Neural progenitor cell (in vitro differentiated cells): Measurements from ENCODE around the gene HYI. TPM values are rescaled to one million over a fixed set of nuclear protein-coding genes. Genes with fewer than 3 reads are reported as not detected.

ENCODE experiments used
- DNase-seq: peaks from one replicate; pipeline ENCODE4 v3.0.0-alpha.2; 2016; ENCODE audit warnings: low spot score
- H2AFZ ChIP-seq: fragments of 200-600 bp; sonication (generic); replicated peaks from 2 replicates; pipeline ENCODE4 v1.6.1; 2016; ENCODE audit warnings: antibody characterized with exemption
- H3F3A ChIP-seq: fragments of 200-600 bp; sonication (generic); 2 replicates; pipeline ENCODE4 v1.6.1; 2016; ENCODE audit warnings: antibody characterized with exemption, low read depth
- H3K27ac ChIP-seq: fragments of 200-600 bp; sonication (generic); 2 replicates; pipeline ENCODE4 v1.5.1; 2016; ENCODE audit warnings: mild to moderate bottlenecking
- H3K27me3 ChIP-seq: fragments of 200-600 bp; sonication (generic); 2 replicates; pipeline ENCODE4 v1.6.1; 2016; ENCODE audit warnings: mild to moderate bottlenecking, moderate library complexity
- H3K36me3 ChIP-seq: fragments of 200-600 bp; sonication (generic); 2 replicates; pipeline ENCODE4 v1.5.1; 2016
- H3K4me1 ChIP-seq: fragments of 200-600 bp; sonication (generic); 2 replicates; pipeline ENCODE4 v1.6.1; 2016; ENCODE audit warnings: mixed run types
- H3K4me2 ChIP-seq: fragments of 200-600 bp; sonication (generic); 2 replicates; pipeline ENCODE4 v1.6.1; 2016
- H3K4me3 ChIP-seq: fragments of 200-600 bp; sonication (generic); 2 replicates; pipeline ENCODE4 v1.5.1; 2016
- H3K79me2 ChIP-seq: fragments of 200-600 bp; sonication (generic); 2 replicates; pipeline ENCODE4 v1.6.1; 2016; ENCODE audit warnings: low read depth
- H3K9ac ChIP-seq: fragments of 200-600 bp; sonication (generic); 2 replicates; pipeline ENCODE4 v1.6.1; 2016
- H3K9me3 ChIP-seq: fragments of 200-600 bp; sonication (generic); 2 replicates; pipeline ENCODE4 v1.5.1; 2016; ENCODE audit warnings: low read depth
- H4K20me1 ChIP-seq: fragments of 200-600 bp; sonication (generic); 2 replicates; pipeline ENCODE4 v1.6.1; 2016; ENCODE audit warnings: low read depth
- H3K27ac Mint-ChIP-seq: 3 replicates; pipeline ENCODE4 v1.8.0; 2021; ENCODE audit warnings: mixed read lengths
- H3K27me3 Mint-ChIP-seq: 2 replicates; pipeline ENCODE4 v1.8.0; 2022; ENCODE audit warnings: low read depth, mild to moderate bottlenecking, inconsistent platforms, moderate library complexity, mixed read lengths; ENCODE audit not compliant: insufficient read depth
- H3K36me3 Mint-ChIP-seq: 3 replicates; pipeline ENCODE4 v1.8.0; 2021; ENCODE audit warnings: mixed read lengths
- H3K4me1 Mint-ChIP-seq: 3 replicates; pipeline ENCODE4 v1.8.0; 2021; ENCODE audit warnings: mixed read lengths
- H3K4me3 Mint-ChIP-seq: 3 replicates; pipeline ENCODE4 v1.8.0; 2021; ENCODE audit warnings: mild to moderate bottlenecking, moderate library complexity, mixed read lengths
- H3K9me3 Mint-ChIP-seq: 3 replicates; pipeline ENCODE4 v1.8.0; 2020; ENCODE audit warnings: mixed read lengths
- EZH2 ChIP-seq: fragments of 200-600 bp; sonication (generic); IDR thresholded peaks from 2 replicates; pipeline ENCODE4 v1.6.1; 2017; ENCODE audit warnings: antibody characterized with exemption, mild to moderate bottlenecking, moderate library complexity
- EZH2phosphoT487 ChIP-seq: fragments of 200-600 bp; sonication (generic); IDR thresholded peaks from 2 replicates; pipeline ENCODE4 v1.6.1; 2017; ENCODE audit warnings: antibody characterized with exemption
- total RNA-seq: library from RNA; depleted of rRNA; stranded (reverse); fragments of >200 nt; gene quantifications from 2 replicates; pipeline ENCODE4 v1.2.3, GENCODE V29; 2015; ENCODE audit warnings: low replicate concordance
- TF ChIP-seq, protein P1 (sequence below): fragments of 200-600 bp; sonication (generic); IDR thresholded peaks from 2 replicates; pipeline ENCODE4 v1.5.1; 2017; ENCODE audit warnings: antibody characterized with exemption, mild to moderate bottlenecking

HYI gene
- total RNA-seq, 1 donor from 2014 or later, result 10.3 TPM

GRCh38 chr1:43446388-43446740 lies 7.4 kb downstream of the HYI start:
- no peak overlapping the region for H3K27ac Mint-ChIP-seq
- no peaks in the 10 kb centered on the region for H3K36me3 ChIP-seq
- H3K36me3 Mint-ChIP-seq, result peaks cover 52% of the 10 kb centered on the region

DNA sequence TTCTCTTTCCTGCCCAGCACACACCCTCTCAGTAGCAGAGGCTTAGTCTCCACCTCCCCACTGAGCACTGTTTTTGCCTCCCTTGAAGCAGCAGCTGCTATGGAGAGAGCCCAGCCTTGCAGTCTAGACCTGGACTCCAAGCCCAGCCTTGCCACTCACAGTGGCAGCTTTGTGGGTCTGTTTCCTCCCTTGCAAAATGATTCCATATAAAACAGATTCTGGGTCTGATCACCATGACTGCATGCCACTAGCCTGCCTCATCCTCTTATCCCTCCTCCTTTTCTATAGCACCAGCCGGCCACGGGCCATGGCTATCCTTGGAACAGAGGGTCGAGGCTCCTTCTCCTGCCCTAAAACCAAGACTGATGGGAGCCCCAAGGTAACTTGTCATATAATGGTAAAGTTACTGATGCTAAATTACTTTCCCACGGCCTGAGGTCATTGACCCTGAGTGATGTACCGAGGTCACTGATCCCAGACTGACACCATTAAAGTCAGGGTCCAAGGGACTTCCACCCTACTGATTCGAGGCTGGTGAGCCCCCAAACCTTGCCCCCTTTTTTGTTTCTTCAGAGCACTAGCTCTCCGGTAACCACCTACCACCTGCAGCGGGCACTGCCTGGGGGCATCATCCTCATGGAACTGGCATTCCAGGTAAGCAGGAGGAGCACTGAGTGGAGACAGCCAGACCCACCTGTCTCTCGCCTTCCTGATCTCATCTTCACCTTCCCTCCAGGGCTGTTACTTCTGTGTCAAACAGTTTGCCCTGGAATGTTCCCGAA lies 7.9 kb downstream of the HYI start:
- DNase-seq, result no peak
- no peaks in the 10 kb centered on the region for H3F3A ChIP-seq
- peaks cover 18% of the 10 kb centered on the region for H3K4me1 Mint-ChIP-seq
- peaks cover 5% of the 10 kb centered on the region for H3K4me1 ChIP-seq
- no peak for TF ChIP-seq EZH2phosphoT487
- TF ChIP-seq, protein P1, sequence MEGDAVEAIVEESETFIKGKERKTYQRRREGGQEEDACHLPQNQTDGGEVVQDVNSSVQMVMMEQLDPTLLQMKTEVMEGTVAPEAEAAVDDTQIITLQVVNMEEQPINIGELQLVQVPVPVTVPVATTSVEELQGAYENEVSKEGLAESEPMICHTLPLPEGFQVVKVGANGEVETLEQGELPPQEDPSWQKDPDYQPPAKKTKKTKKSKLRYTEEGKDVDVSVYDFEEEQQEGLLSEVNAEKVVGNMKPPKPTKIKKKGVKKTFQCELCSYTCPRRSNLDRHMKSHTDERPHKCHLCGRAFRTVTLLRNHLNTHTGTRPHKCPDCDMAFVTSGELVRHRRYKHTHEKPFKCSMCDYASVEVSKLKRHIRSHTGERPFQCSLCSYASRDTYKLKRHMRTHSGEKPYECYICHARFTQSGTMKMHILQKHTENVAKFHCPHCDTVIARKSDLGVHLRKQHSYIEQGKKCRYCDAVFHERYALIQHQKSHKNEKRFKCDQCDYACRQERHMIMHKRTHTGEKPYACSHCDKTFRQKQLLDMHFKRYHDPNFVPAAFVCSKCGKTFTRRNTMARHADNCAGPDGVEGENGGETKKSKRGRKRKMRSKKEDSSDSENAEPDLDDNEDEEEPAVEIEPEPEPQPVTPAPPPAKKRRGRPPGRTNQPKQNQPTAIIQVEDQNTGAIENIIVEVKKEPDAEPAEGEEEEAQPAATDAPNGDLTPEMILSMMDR, result no peak
- TF ChIP-seq EZH2, result no peak
- H3K4me3 Mint-ChIP-seq, result no peak overlapping the region
- peaks cover 3% of the 10 kb centered on the region for H4K20me1 ChIP-seq
- H3K36me3 ChIP-seq, result no peaks in the 10 kb centered on the region
- H3K36me3 Mint-ChIP-seq, result peaks cover 54% of the 10 kb centered on the region
- H3K9ac ChIP-seq, result no peak overlapping the region
- H3K27me3 Mint-ChIP-seq, result peaks cover 4% of the 10 kb centered on the region
- no peak overlapping the region for H3K27ac ChIP-seq
- H3K4me2 ChIP-seq, result no peak overlapping the region
- H3K9me3 ChIP-seq, result no peaks in the 10 kb centered on the region
- H3K27me3 ChIP-seq, result no peaks in the 10 kb centered on the region
- no peak overlapping the region for H3K4me3 ChIP-seq
- H3K27ac Mint-ChIP-seq, result no peak overlapping the region
- no peaks in the 10 kb centered on the region for H3K9me3 Mint-ChIP-seq
- no peak overlapping the region for H2AFZ ChIP-seq
- H3K79me2 ChIP-seq, result no peaks in the 10 kb centered on the region

More at GRCh38 chr1:43446388-43446740, 7.4 kb downstream of the HYI start:
- H4K20me1 ChIP-seq, result peaks cover 3% of the 10 kb centered on the region
- H3F3A ChIP-seq, result no peaks in the 10 kb centered on the region
- H3K9me3 Mint-ChIP-seq, result no peaks in the 10 kb centered on the region
- DNase-seq, result no peak
- TF ChIP-seq, protein P1, result no peak
- TF ChIP-seq EZH2phosphoT487 (no peak), EZH2 (no peak)
- no peaks in the 10 kb centered on the region for H3K9me3 ChIP-seq
- H3K79me2 ChIP-seq, result no peaks in the 10 kb centered on the region
- no peak overlapping the region for H3K9ac ChIP-seq
- H3K4me3 Mint-ChIP-seq, result no peak overlapping the region
- no peak overlapping the region for H3K27ac ChIP-seq
- no peaks in the 10 kb centered on the region for H3K27me3 ChIP-seq
- H3K4me2 ChIP-seq, result no peak overlapping the region
- no peak overlapping the region for H2AFZ ChIP-seq
- H3K4me1 Mint-ChIP-seq, result peaks cover 18% of the 10 kb centered on the region
- H3K27me3 Mint-ChIP-seq, result peaks cover 7% of the 10 kb centered on the region
- peaks cover 5% of the 10 kb centered on the region for H3K4me1 ChIP-seq
- no peak overlapping the region for H3K4me3 ChIP-seq

DNA sequence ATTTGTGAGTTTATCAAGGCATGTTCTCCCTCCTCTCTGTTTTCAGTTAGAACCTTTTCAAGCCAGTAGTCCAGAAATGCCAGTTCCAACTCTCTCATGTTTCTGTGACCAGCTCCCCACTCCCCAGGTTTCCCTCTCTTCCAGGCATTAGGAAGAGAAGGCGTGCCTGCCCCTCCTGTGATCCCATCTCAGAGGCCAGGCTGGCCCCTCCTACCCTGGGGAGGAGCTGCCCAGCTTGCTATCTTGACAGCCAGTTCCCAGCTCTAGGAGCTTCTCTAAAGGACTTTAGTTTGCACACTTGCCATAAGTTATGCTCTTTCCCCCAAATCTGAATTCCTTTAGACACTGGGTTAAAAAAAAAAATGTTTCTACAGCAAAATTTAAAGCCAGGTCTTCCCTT lies 8.9 kb downstream of the HYI start:
- Histone ChIP-seq H2AFZ (no peak overlapping the region), H4K20me1 (peaks cover 3% of the 10 kb centered on the region), H3K36me3 (no peaks in the 10 kb centered on the region), H3K4me3 (no peak overlapping the region), H3K9ac (no peak overlapping the region), H3K79me2 (no peaks in the 10 kb centered on the region), H3F3A (no peaks in the 10 kb centered on the region), H3K4me1 (peaks cover 5% of the 10 kb centered on the region), H3K27me3 (no peaks in the 10 kb centered on the region), H3K9me3 (no peaks in the 10 kb centered on the region), H3K27ac (no peak overlapping the region), H3K4me2 (no peak overlapping the region)
- Mint-ChIP-seq H3K4me3 (no peak overlapping the region), H3K27me3 (peaks cover 4% of the 10 kb centered on the region), H3K9me3 (no peaks in the 10 kb centered on the region), H3K36me3 (peaks cover 50% of the 10 kb centered on the region), H3K4me1 (peaks cover 18% of the 10 kb centered on the region), H3K27ac (peak overlapping the region; percentile 9)
- TF ChIP-seq EZH2 (no peak), EZH2phosphoT487 (no peak)
- TF ChIP-seq, protein P1, result no peak
- peak; percentile 53 for DNase-seq
